ENCODE data around the gene CYYR1. TPM values are rescaled to one million over a fixed set of nuclear protein-coding genes. Genes with fewer than 3 reads are reported as not detected.

The CYYR1 gene
- total RNA-seq, 1 experiment from 2014 or later, result 0.12 TPM

- Histone ChIP-seq H3K27ac (ENCODE audit: low read depth, low read length) (no peak overlapping the region), H3K79me2 (ENCODE audit: insufficient read depth, low read length) (no peaks in the 10 kb centered on the region), H3K4me1 (ENCODE audit: control insufficient read depth in 1 of 2, insufficient read depth in 2 of 2, low read length in 2 of 2) (no peaks in the 10 kb centered on the region), H3K9ac (ENCODE audit: low read length) (no peak overlapping the region), H3K9me2 (ENCODE audit: insufficient read depth) (no peaks in the 10 kb centered on the region), H3K4me3 (replicated peaks in 1 of 2; ENCODE audit: low read depth in 1 of 2, low read length in 2 of 2) (no peak overlapping the region), H4K20me1 (ENCODE audit: insufficient read depth) (no peaks in the 10 kb centered on the region), H3K27me3 (ENCODE audit: insufficient read depth, low read length) (no peaks in the 10 kb centered on the region), H2AFZ (ENCODE audit: low read depth, low read length, poor library complexity, severe bottlenecking) (no peak overlapping the region), H3K36me3 (ENCODE audit: control insufficient read depth in 1 of 2, insufficient read depth in 2 of 2, low read length in 2 of 2) (no peaks in the 10 kb centered on the region), H3K9me3 (ENCODE audit: control insufficient read depth in 1 of 2, insufficient read depth in 1 of 2, low read depth in 1 of 2, low read length in 2 of 2) (no peaks in the 10 kb centered on the region), H3K4me2 (ENCODE audit: low read length) (no peak overlapping the region)
- RAD21 ChIA-PET (ENCODE audit: low non-redundant PET in 1 of 2, low total read pairs in 2 of 2, uncharacterized antibody in 2 of 2, unreplicated experiment in 2 of 2), result no interaction called here
- BruUV-seq (replicated peaks), result no TSS peak
- intact Hi-C loops (cut with micrococcal nuclease), result no loop called here
- POLR2A ChIA-PET, result no interaction called here
- DNase-seq (ENCODE audit: low read depth, low spot score) (no peak), ATAC-seq (no peak)
- TF ChIP-seq JUND (IDR thresholded peaks at IDR 0.05) (no peak), CBX3 (IDR thresholded peaks at IDR 0.05; ENCODE audit: low read depth) (no peak), EZH2 (IDR thresholded peaks at IDR 0.05) (no peak), REST (IDR thresholded peaks at IDR 0.05; ENCODE audit: low read depth) (no peak)
- CTCF ChIA-PET, result no interaction called here
Measured at GRCh38 chr21:26421724-26422123, 151.4 kb downstream of the CYYR1 start.
